ENCODE data around the gene ATP10B. TPM values are rescaled to one million over a fixed set of nuclear protein-coding genes. Genes with fewer than 3 reads are reported as not detected.

ATP10B gene
- not detected for total RNA-seq (2013)
- not detected for polyA plus RNA-seq
- polyA minus RNA-seq: not detected in 2 replicates
- 0 to 3.9 (median 0.08) reads per million in 11 experiments for total RNA-seq

- no peak within 1 kb of the TSS for H3K4me3 Mint-ChIP-seq
- no peaks in the 10 kb centered on the region for H3K36me3 Mint-ChIP-seq
- Histone ChIP-seq H3K4me2 (replicated peaks; ENCODE audit: extremely low read depth, low read length, poor library complexity, severe bottlenecking) (no peak within 1 kb of the TSS), H3K36me3 (replicated peaks in 1 of 2; ENCODE audit: control insufficient read depth in 1 of 2, insufficient read depth in 2 of 2, low read length in 2 of 2) (no peaks in the 10 kb centered on the region), H3K9me3 (replicated peaks in 1 of 2; ENCODE audit: control insufficient read depth in 1 of 2, insufficient read depth in 1 of 2, low read length in 2 of 2) (no peaks in the 10 kb centered on the region), H3K27me3 (ENCODE audit: control insufficient read depth in 2 of 2, insufficient read depth in 2 of 2, low read length in 2 of 2) (peaks cover 0 to 3% of the 10 kb centered on the region in 2 donors), H3K4me1 (ENCODE audit: control insufficient read depth in 1 of 2, insufficient read depth in 2 of 2, low read length in 2 of 2) (no peaks in the 10 kb centered on the region), H3K27ac (ENCODE audit: low read depth in 1 of 2, low read length in 2 of 2) (no peak within 1 kb of the TSS), H3K9ac (ENCODE audit: insufficient read depth, low read length, poor library complexity, severe bottlenecking) (no peak within 1 kb of the TSS), H3K4me3 (replicated peaks in 1 of 3; ENCODE audit: low read depth in 2 of 3, low read length in 3 of 3) (no peak within 1 kb of the TSS), H4K20me1 (ENCODE audit: insufficient read depth, low read length) (no peaks in the 10 kb centered on the region), H2AFZ (ENCODE audit: insufficient read depth, low read depth, low read length, poor library complexity, severe bottlenecking) (no peak within 1 kb of the TSS), H3K79me2 (ENCODE audit: insufficient read depth, low read length) (no peaks in the 10 kb centered on the region)
- no peak for DNase-seq
- H3K27me3 Mint-ChIP-seq (ENCODE audit: low read depth in 3 of 3): peaks cover 1 to 10% (median 4%) of the 10 kb centered on the region in 3 donors
- TF ChIP-seq CTCF (IDR thresholded peaks at IDR 0.05): no peak
- no peak within 1 kb of the TSS for H3K27ac Mint-ChIP-seq
- H3K4me1 Mint-ChIP-seq: peaks cover 10% of the 10 kb centered on the region
- WGBS (ENCODE audit: insufficient coverage): 83% methylated on average over 2 of the region's 4 CpGs
- intact Hi-C loops (cut with micrococcal nuclease): no loop called here
- H3K9me3 Mint-ChIP-seq: peaks cover 0 to 4% (median 0%) of the 10 kb centered on the region in 7 donors
Measured at GRCh38 chr5:160852049-160852448, at the start of gene ATP10B. Gene ATP10B, minus strand, starts transcription at chr5:160852211. Its CDS starts 164,137 bp downstream, at chr5:160688074.

- Mint-ChIP-seq H3K27me3 (ENCODE audit: low read depth in 3 of 3) (peaks cover 0 to 4% (median 3%) of the 10 kb centered on the region in 3 donors), H3K4me3 (no peak overlapping the region), H3K9me3 (peaks cover 0 to 2% (median 0%) of the 10 kb centered on the region in 7 donors), H3K27ac (no peak overlapping the region), H3K4me1 (no peaks in the 10 kb centered on the region), H3K36me3 (no peaks in the 10 kb centered on the region)
- no peak overlapping the region for H3K4me2 ChIP-seq (replicated peaks; ENCODE audit: extremely low read depth, low read length, poor library complexity, severe bottlenecking)
- no peaks in the 10 kb centered on the region for H4K20me1 ChIP-seq (ENCODE audit: insufficient read depth, low read length)
- no peaks in the 10 kb centered on the region for H3K79me2 ChIP-seq (ENCODE audit: insufficient read depth, low read length)
- H3K36me3 ChIP-seq (replicated peaks in 1 of 2; ENCODE audit: control insufficient read depth in 1 of 2, insufficient read depth in 2 of 2, low read length in 2 of 2): no peaks in the 10 kb centered on the region
- no peak overlapping the region for H3K9ac ChIP-seq (ENCODE audit: insufficient read depth, low read length, poor library complexity, severe bottlenecking)
- no peaks in the 10 kb centered on the region for H3K9me3 ChIP-seq (replicated peaks in 1 of 2; ENCODE audit: control insufficient read depth in 1 of 2, insufficient read depth in 1 of 2, low read length in 2 of 2)
- H3K27ac ChIP-seq (ENCODE audit: low read depth in 1 of 2, low read length in 2 of 2): no peak overlapping the region
- no peak for DNase-seq
- peaks cover 0 to 2% of the 10 kb centered on the region in 2 donors for H3K27me3 ChIP-seq (ENCODE audit: control insufficient read depth in 2 of 2, insufficient read depth in 2 of 2, low read length in 2 of 2)
- H2AFZ ChIP-seq (ENCODE audit: insufficient read depth, low read depth, low read length, poor library complexity, severe bottlenecking): no peak overlapping the region
- TF ChIP-seq CTCF (IDR thresholded peaks at IDR 0.05): no peak
- intact Hi-C loops (cut with micrococcal nuclease): no loop called here
- WGBS (ENCODE audit: insufficient coverage): no CpG with 5 or more reads among the region's 1 CpG
- no peak overlapping the region for H3K4me3 ChIP-seq (replicated peaks in 1 of 3; ENCODE audit: low read depth in 2 of 3, low read length in 3 of 3)
- no peaks in the 10 kb centered on the region for H3K4me1 ChIP-seq (ENCODE audit: control insufficient read depth in 1 of 2, insufficient read depth in 2 of 2, low read length in 2 of 2)
Measured at GRCh38 chr5:160901656-160902055, 49.6 kb upstream of the ATP10B start.

Data from CD14-positive monocyte (primary cell).